GM12872 (cell line): ENCODE measurements around the gene RTKN.
A peak's percentile ranks its signal among the peaks of the same experiment; 100 is the strongest.

Experiments
- TF ChIP-seq, protein P1 (sequence below): IDR thresholded peaks from 3 replicates; pipeline ENCODE4 v1.5.1; 2011; ENCODE audit warnings: low read depth, mild to moderate bottlenecking, low read length, moderate library complexity; ENCODE audit not compliant: insufficient read depth

Gene RTKN

DNA sequence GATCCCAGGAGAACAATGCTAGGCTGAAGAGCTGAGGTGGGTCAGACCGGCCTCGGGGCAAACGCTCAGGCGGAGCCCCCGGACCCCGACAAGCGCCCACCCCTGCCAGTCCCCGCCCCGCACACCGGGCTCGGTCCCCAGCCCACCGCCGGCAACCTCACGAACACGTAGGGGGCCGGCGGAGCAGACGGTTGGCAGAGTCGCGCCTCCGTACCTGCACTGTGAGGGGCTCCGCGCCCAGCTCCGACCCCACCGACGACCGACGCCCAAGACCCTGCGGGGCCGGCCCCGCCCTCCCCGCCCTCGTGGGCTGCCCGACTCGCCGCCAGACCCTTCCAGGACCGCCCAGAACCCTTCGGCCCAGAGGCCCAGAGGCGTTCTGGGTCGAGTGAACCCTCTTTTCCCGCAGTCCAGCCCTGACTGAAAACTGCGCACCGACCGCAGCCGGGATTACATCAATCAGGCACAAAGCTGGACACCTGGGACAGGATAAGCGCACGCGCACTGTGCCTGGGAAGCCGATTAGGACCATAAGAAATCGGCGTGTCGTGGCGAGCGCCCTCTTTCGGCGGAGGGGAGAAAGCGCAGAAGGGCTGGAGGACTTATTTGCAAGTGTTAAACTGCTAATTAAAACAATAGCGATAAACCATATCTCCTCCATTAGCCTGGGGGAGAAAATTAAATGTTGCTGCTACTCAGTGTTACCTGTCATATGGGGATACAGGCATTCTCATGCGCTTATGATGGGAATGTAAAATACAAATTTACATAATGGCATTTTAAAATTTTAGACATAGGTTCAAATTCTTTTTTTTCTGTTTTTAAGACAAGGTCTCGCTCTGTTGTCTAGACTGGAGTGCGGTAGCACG is 49.9 kb downstream of the RTKN start:
- TF ChIP-seq, protein P1, sequence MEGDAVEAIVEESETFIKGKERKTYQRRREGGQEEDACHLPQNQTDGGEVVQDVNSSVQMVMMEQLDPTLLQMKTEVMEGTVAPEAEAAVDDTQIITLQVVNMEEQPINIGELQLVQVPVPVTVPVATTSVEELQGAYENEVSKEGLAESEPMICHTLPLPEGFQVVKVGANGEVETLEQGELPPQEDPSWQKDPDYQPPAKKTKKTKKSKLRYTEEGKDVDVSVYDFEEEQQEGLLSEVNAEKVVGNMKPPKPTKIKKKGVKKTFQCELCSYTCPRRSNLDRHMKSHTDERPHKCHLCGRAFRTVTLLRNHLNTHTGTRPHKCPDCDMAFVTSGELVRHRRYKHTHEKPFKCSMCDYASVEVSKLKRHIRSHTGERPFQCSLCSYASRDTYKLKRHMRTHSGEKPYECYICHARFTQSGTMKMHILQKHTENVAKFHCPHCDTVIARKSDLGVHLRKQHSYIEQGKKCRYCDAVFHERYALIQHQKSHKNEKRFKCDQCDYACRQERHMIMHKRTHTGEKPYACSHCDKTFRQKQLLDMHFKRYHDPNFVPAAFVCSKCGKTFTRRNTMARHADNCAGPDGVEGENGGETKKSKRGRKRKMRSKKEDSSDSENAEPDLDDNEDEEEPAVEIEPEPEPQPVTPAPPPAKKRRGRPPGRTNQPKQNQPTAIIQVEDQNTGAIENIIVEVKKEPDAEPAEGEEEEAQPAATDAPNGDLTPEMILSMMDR = peak; percentile 96

DNA sequence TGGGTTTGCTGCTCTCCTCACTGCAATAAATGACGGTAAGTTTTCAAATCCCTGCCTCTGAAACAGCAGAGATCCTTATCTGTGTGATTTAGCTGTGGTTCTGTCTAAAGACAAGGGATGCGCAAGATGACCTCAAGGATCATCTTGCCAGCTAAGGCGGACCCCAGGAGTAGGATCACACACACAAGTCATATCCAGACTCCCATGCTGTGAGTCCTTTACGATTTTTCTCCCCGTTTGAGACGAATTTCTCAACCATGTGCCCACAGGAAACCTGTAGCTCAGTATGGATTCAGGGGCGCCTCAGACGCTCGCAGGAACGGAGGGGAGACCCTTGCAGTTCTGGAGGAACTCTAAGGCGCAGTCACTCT is 50.5 kb downstream of the RTKN start:
- TF ChIP-seq, protein P1 = no peak

DNA sequence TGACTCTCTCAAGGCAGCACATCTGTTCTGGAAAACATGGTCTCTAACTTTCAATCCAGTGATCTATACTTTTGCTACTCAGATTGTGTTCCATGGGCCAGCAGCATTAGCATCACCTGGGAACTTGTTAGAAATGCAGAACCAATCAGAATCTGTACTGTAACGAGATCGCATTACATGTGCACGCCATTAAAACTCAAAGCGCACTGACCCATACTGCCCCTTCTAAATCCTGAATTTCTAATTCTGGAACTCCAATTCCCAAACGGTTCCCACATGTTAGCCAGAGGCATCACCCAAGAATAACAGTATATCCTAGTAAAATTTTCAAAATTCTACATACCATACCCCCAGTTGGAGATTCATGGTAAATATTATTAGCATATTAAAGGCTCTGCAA is 51.1 kb downstream of the RTKN start:
- TF ChIP-seq, protein P1 = no peak

DNA sequence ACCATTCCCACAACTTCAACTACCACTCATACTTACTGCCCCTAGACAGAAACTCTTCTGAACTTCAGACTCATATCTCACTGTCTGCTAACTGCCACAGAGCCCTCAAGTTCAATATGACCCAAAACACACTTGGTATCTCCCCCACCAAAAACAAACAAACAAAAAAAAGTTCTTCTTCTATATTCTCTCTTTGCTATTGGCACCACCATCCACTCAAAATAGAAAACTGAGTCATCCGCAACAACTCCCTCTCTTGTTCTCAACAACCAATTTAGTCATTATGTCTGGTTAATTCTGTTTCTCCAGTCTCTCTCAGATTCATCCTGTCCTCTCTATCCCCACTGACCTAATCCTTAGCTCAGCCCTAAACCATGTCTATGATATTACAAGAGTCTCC is 54.4 kb downstream of the RTKN start:
- TF ChIP-seq, protein P1 = no peak

DNA sequence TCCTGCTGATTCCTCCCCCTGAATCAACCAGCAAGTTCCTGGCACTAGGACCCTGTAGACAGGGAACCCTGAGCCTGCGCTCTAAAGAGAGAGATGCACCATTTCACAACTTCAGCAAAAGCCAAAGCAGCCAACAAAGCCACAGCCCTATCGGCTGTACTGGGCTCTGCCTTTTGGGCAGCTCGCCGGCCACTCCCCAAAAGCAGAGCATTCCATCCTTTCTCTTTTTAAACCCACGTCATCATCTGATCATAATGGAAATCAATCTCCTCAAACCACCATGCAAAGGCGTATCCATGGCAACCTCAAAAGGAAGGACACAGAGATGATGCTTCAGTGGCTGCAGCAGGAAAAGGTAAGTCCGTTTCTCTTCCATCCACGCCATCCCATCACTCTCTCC is 56.3 kb downstream of the RTKN start:
- TF ChIP-seq, protein P1 = no peak

DNA sequence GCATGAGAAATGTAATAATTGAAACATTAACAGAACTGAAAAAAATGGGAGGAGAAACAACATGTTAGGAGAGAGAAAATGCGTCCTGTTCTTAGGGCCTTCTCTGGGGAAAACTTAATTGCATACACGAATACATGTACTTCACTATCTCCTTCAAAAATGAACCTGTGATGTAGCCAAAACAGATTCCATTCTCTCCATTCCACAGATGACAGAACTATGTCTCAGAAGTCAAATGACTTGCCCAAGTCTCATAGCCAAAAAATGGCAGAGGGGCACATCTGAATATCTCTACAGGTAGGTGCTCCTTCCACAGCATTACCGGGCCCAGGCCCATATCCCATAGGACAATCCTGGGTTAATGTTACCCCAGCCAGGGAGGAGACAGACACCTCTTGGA is 57.7 kb downstream of the RTKN start:
- TF ChIP-seq, protein P1 = no peak

DNA sequence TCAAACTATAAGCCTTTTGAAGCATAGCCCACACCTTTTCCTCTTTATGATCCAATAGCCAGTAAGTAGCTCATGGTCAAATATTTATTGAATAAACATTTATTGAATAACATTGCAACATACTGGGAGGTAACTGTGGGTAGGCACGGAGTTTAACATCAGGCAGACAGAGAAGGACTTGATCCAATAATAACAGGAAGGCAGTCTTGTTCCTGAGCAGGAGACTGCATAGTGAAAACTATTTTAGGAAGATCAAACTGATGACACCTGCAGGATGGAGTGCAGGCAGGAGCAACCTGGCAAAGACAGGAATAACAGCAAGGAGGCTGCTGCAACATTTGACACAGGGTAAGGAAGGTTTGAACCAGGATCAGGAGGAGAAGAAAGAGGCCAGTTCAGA is 58.5 kb downstream of the RTKN start:
- TF ChIP-seq, protein P1 = no peak
